HEK293T (cell line): ENCODE data around the gene SRP19.

Source experiments
- CTCF ChIA-PET: fragments of 350-600 bp; formaldehyde crosslinking; extraction: SDS; loops from one replicate; lab custom pipeline; 2021; ENCODE audit warnings: antibody characterized with exemption, inconsistent platforms; lab: Yijun Ruan, JAX
- POLR2A ChIA-PET: fragments of 350-600 bp; formaldehyde crosslinking; extraction: SDS; loops from one replicate; lab custom pipeline; 2020; ENCODE audit warnings: antibody characterized with exemption, inconsistent platforms; lab: Yijun Ruan, JAX
- DNase-seq: peaks from one replicate; pipeline ENCODE4 v3.0.0; 2012; ENCODE audit warnings: mixed read lengths; ENCODE audit errors: extremely low spot score
- BHLHE40 ChIP-seq: fragments of 450-650 bp; IDR thresholded peaks from 2 replicates; pipeline ENCODE4 v1.6.1; 2016; ENCODE audit warnings: mild to moderate bottlenecking, moderate library complexity, borderline replicate concordance
- FOXM1 ChIP-seq: fragments of 450-650 bp; IDR thresholded peaks from 2 replicates; pipeline ENCODE4 v1.6.1; 2017; ENCODE audit warnings: mild to moderate bottlenecking, borderline replicate concordance
- L3MBTL2 ChIP-seq: fragments of 450-650 bp; conservative IDR thresholded peaks from 2 replicates; pipeline ENCODE4 v1.6.1; 2016; ENCODE audit warnings: mild to moderate bottlenecking

The SRP19 gene

DNA sequence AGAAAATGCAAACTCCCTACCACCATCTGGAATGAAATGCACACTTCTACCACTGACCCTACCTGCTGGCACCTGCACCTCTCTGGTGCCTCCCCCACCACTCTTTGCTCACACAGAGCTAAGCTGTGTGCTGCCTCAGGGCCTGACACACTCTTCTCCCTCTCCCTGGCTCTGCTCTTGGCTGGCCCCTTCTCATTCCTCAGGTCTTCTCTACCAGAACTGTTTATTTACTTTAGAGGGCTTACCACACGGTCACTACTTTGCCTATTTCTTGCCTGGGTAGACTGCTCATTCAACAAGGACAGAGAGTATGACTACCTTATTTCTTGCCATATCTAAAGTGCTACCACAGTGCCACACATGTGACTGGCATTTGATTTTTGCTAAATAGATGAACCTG, 57.6 kb downstream of the SRP19 start:
- ChIA-PET CTCF (no interaction called here), POLR2A (no interaction called here)
- DNase-seq: no peak
- no peak for TF ChIP-seq FOXM1
- no peak for TF ChIP-seq BHLHE40
- no peak for TF ChIP-seq L3MBTL2
